Type B pancreatic cell (in vitro differentiated cells): ENCODE results near the gene MAP2K5. TPM values are rescaled to one million over a fixed set of nuclear protein-coding genes. Genes with fewer than 3 reads are reported as not detected.

Experiments used
- DNase-seq: peaks from one replicate; pipeline ENCODE4 v3.0.0; 2021; ENCODE audit warnings: mixed read lengths; ENCODE audit not compliant: unreplicated experiment; ENCODE audit errors: extremely low spot score
- H3K27ac Mint-ChIP-seq: 2 replicates; pipeline ENCODE4 v1.8.0; 2021; ENCODE audit warnings: mild to moderate bottlenecking, mixed read lengths
- H3K27me3 Mint-ChIP-seq: 2 replicates; pipeline ENCODE4 v1.8.0; 2021; ENCODE audit warnings: mixed read lengths
- H3K36me3 Mint-ChIP-seq: 2 replicates; pipeline ENCODE4 v1.8.0; 2021; ENCODE audit warnings: mixed read lengths
- H3K4me1 Mint-ChIP-seq: one replicate; pipeline ENCODE4 v1.8.0; 2021; ENCODE audit warnings: mixed read lengths; ENCODE audit not compliant: unreplicated experiment
- H3K4me3 Mint-ChIP-seq: 2 replicates; pipeline ENCODE4 v1.8.0; 2021; ENCODE audit warnings: mild to moderate bottlenecking, mixed read lengths
- H3K9me3 Mint-ChIP-seq: 2 replicates; pipeline ENCODE4 v1.8.0; 2021; ENCODE audit warnings: mixed read lengths
- total RNA-seq: library from RNA; stranded (reverse); gene quantifications from 2 replicates; pipeline ENCODE4 v1.2.1, GENCODE V29; 2021; ENCODE audit warnings: low replicate concordance
- TF ChIP-seq, protein P1 (sequence below): fragments of 200-600 bp; sonication (generic); conservative IDR thresholded peaks from 2 replicates; pipeline ENCODE4 v1.5.0; 2021; ENCODE audit warnings: antibody characterized with exemption, mild to moderate bottlenecking

Gene MAP2K5
- total RNA-seq, 1 donor from 2014 or later, result 21.8 TPM

DNA sequence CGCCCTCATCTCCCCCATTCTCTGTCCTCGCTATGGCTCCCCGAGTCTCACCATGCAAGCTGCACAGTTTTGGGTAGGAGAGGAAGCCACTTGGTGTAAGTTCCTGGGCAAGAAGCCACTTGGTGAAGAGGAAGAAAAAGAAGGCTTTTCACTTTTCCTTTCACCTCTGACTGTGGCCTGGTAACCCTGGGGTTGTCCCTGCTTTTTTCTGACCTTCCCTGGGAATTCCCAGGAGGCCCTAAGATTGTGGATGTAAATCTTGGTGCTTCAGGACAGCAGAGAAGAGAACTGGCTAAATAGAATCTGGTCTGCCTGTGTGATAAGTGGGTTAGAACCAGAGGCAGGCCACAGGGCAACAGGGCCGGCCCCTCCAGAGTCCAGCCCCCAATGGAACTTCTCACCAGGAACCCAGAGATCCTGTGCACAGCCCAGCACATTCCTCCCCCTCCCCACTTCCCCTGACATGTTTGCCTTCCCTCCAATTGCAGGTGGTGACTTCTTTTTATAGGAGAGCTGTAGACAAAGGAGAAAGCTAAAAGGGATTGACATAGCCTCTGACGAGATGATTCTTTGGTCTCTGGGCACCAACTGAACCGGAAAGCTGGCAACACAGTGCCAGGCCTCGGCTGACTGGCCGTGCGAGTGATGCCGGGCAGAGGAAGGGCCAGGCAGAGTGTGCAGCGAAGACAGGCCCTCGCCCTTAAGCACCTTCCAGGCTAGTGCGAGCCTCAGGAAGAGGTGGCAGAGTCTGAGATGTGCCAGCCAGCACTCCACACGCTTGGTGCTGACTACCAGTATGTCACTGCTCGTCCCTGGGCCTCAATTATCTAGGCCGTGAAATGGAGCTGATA, 263.4 kb downstream of the MAP2K5 start:
- no peak for DNase-seq

DNA sequence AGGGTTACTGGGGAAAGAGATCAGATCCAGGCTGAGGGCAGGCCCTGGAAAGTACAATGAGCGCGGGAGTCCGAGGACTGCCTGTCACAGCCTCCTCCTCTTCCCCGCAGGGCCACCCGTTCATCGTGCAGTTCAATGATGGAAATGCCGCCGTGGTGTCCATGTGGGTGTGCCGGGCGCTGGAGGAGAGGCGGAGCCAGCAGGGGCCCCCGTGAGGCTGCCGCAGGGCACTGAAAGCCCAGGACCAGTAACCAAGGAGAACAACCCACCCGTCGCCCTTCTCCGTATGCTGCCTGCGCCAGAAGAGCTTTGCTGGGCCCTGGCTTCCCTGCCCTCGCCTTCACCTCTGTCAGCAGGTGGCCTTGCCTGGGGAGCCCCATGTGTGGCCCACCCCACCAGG, 264.0 kb downstream of the MAP2K5 start:
- Mint-ChIP-seq H3K36me3 (peaks cover 4% of the 10 kb centered on the region), H3K4me1 (no peaks in the 10 kb centered on the region), H3K27ac (no peak overlapping the region), H3K4me3 (no peak overlapping the region), H3K27me3 (peaks cover under 1% of the 10 kb centered on the region), H3K9me3 (no peaks in the 10 kb centered on the region)
- DNase-seq, result no peak
- TF ChIP-seq, protein P1, sequence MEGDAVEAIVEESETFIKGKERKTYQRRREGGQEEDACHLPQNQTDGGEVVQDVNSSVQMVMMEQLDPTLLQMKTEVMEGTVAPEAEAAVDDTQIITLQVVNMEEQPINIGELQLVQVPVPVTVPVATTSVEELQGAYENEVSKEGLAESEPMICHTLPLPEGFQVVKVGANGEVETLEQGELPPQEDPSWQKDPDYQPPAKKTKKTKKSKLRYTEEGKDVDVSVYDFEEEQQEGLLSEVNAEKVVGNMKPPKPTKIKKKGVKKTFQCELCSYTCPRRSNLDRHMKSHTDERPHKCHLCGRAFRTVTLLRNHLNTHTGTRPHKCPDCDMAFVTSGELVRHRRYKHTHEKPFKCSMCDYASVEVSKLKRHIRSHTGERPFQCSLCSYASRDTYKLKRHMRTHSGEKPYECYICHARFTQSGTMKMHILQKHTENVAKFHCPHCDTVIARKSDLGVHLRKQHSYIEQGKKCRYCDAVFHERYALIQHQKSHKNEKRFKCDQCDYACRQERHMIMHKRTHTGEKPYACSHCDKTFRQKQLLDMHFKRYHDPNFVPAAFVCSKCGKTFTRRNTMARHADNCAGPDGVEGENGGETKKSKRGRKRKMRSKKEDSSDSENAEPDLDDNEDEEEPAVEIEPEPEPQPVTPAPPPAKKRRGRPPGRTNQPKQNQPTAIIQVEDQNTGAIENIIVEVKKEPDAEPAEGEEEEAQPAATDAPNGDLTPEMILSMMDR, result no peak

More for the DNA sequence above, 263.4 kb downstream of the MAP2K5 start:
- TF ChIP-seq, protein P1, result no peak
- Mint-ChIP-seq H3K4me1 (no peaks in the 10 kb centered on the region), H3K4me3 (no peak overlapping the region), H3K9me3 (no peaks in the 10 kb centered on the region), H3K27ac (no peak overlapping the region), H3K27me3 (no peaks in the 10 kb centered on the region), H3K36me3 (peaks cover 4% of the 10 kb centered on the region)

DNA sequence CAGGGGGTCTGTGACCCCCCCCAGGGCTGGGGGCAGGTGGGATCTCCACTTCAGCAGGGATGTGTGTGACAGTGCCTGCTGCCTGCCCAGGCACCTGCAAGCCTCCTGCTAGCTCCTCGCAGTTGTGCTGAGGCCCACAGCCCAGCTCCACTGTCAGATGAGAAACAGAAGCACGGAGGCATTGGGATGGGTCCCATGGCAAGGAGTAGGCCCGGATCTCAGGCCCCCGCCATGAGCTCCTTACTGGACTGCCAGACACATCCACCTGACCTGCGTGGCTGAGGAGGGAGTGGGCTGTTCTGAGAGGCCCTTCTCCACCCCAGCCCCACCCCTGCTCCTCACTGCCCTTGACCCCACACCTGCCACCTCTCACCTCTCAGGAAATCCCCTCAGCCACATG, 264.6 kb downstream of the MAP2K5 start:
- TF ChIP-seq, protein P1, result no peak
- Mint-ChIP-seq H3K27ac (no peak overlapping the region), H3K4me1 (peaks cover 2% of the 10 kb centered on the region), H3K36me3 (peaks cover 4% of the 10 kb centered on the region), H3K4me3 (no peak overlapping the region), H3K9me3 (no peaks in the 10 kb centered on the region), H3K27me3 (peaks cover 6% of the 10 kb centered on the region)
- no peak for DNase-seq

DNA sequence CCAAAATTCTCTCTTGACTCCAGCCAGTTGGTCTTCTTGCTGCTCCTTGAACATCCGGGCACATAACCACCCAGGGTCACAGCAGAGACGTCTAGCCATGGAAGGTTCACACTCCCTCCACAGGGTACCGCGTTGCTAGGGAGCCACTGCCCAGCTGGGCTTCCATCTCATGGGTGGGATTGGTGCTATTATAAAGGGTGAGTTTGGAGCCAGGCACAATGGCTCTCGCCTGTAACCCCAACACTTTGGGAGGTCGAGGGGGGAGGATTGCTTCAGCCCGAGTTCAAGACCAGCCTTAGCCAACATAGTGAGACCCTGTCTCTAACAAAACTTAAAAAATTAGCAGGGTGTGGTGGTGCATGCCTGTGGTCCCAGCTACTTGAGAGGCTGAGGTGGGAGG, 265.3 kb downstream of the MAP2K5 start:
- Mint-ChIP-seq H3K4me1 (peaks cover 9% of the 10 kb centered on the region), H3K4me3 (no peak overlapping the region), H3K27me3 (peaks cover 13% of the 10 kb centered on the region), H3K27ac (no peak overlapping the region), H3K36me3 (peaks cover 4% of the 10 kb centered on the region), H3K9me3 (no peaks in the 10 kb centered on the region)
- DNase-seq, result no peak
- TF ChIP-seq, protein P1, result no peak

DNA sequence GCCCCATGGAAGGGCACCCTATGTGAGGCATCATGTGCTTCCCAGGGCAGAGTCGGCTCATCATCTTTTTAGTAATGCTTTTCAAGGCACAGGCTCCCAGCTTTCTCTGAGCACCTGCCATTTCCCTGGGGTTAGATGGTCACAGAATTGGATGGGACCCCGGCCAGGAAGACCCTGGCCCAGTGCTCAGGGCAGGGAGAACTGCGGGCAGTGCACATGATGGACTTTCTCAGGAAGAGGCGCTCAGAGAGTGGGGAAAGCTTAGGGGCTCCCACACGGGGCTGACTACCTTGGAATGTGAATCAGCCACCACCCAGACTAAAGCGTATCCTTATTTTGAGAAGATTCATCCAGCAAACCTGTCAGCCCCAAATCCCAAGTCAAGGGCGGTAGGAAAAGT, 266.3 kb downstream of the MAP2K5 start:
- no peaks in the 10 kb centered on the region for H3K9me3 Mint-ChIP-seq
- DNase-seq, result no peak
- H3K27ac Mint-ChIP-seq, result no peak overlapping the region
- TF ChIP-seq, protein P1, result no peak
- H3K27me3 Mint-ChIP-seq, result peaks cover 21% of the 10 kb centered on the region
- no peak overlapping the region for H3K4me3 Mint-ChIP-seq
- H3K4me1 Mint-ChIP-seq, result peaks cover 10% of the 10 kb centered on the region
- H3K36me3 Mint-ChIP-seq, result peaks cover 4% of the 10 kb centered on the region
